HepG2 (cell line): ENCODE results near the gene DCAF6. TPM values are rescaled to one million over a fixed set of nuclear protein-coding genes. Genes with fewer than 3 reads are reported as not detected.

Source experiments
- ATAC-seq: fragments of 200-7000 bp; cut with Tn5 transposase; 3 replicates; pipeline ENCODE4 v1.9.1; 2020; ENCODE audit warnings: mild to moderate bottlenecking, moderate library complexity
- BruUV-seq: library from RNA; stranded (reverse); fragments of 400-500 nt; replicated peaks from 2 replicates; lab custom pipeline; 2021; lab: Mats Ljungman, UMichigan
- CTCF ChIA-PET: fragments of 300-600 bp; formaldehyde crosslinking; extraction: SDS; loops from one replicate; lab custom pipeline; 2021; ENCODE audit warnings: low total read pairs, inconsistent platforms, low intra/inter-chr PET ratio; lab: Yijun Ruan, JAX
- POLR2A ChIA-PET: fragments of 350-600 bp; sonication (Branson Sonifier 250); formaldehyde crosslinking; loops from one replicate; lab custom pipeline; 2020; ENCODE audit warnings: antibody characterized with exemption, inconsistent platforms; lab: Yijun Ruan, JAX
- DNase-seq: peaks from one replicate; pipeline ENCODE4 v3.0.0-alpha.2; 2015; ENCODE audit warnings: low spot score
- FAIRE-seq: peaks from 3 replicates; lab custom pipeline; 2011; peaks lifted over from hg19 to GRCh38; lab: Jason Lieb, UNC
- H2AFZ ChIP-seq: one replicate; pipeline ENCODE4 v1.6.1; 2011; ENCODE audit warnings: low read length, inconsistent platforms
- H3K27ac ChIP-seq: fragments of 300-600 bp; 3 replicates; pipeline ENCODE4 v1.8.0; 2011; ENCODE audit warnings: mixed run types, mild to moderate bottlenecking, mixed read lengths, low read length, inconsistent platforms; ENCODE audit not compliant: insufficient read depth; ENCODE audit errors: extremely low read length
- H3K27me3 ChIP-seq, 2 experiments: fragments of 200-600 bp in 1 of 2; 2 replicates in 1 of 2; 3 replicates in 1 of 2; pipeline versions ENCODE4 v1.6.0 to v1.8.0; 2011; ENCODE audit warnings: low read length in 2 of 2, mild to moderate bottlenecking in 2 of 2, moderate library complexity in 2 of 2, inconsistent platforms in 1 of 2; ENCODE audit not compliant: insufficient read depth in 2 of 2, control insufficient read depth in 1 of 2
- H3K36me3 ChIP-seq, 2 experiments: fragments of 200-600 bp in 1 of 2; replicated peaks in 1 of 2; 2 replicates in 1 of 2; 3 replicates in 1 of 2; pipeline versions ENCODE4 v1.5.1 to v1.8.0; 2011; ENCODE audit warnings: low read length in 2 of 2, inconsistent platforms in 1 of 2; ENCODE audit not compliant: insufficient read depth in 2 of 2, control insufficient read depth in 1 of 2
- H3K4me1 ChIP-seq: 2 replicates; pipeline ENCODE4 v1.5.1; 2012; ENCODE audit warnings: low read length, inconsistent platforms; ENCODE audit not compliant: insufficient read depth
- H3K4me2 ChIP-seq: 2 replicates; pipeline ENCODE4 v1.6.0; 2011; ENCODE audit warnings: low read depth, low read length, inconsistent platforms
- H3K4me3 ChIP-seq, 3 experiments: fragments of 200-600 bp in 1 of 3; sonication (generic), shearing (Covaris generic) in 1 of 3; replicated peaks in 1 of 3; 2 replicates each; pipeline ENCODE4 v1.5.1; 2011 to 2016; ENCODE audit warnings: low read length in 3 of 3, inconsistent platforms in 2 of 3, low read depth in 2 of 3, mild to moderate bottlenecking in 2 of 3, control low read depth in 1 of 3, mixed read lengths in 1 of 3; ENCODE audit not compliant: insufficient read depth in 1 of 3
- H3K79me2 ChIP-seq: one replicate; pipeline ENCODE4 v1.6.1; 2011; ENCODE audit warnings: low read length, inconsistent platforms; ENCODE audit not compliant: insufficient read depth
- H3K9ac ChIP-seq: 2 replicates; pipeline ENCODE4 v1.6.0; 2011; ENCODE audit warnings: mild to moderate bottlenecking, low read depth, low read length, inconsistent platforms; ENCODE audit not compliant: insufficient read depth
- H3K9me3 ChIP-seq: 2 replicates; pipeline ENCODE4 v1.5.1; 2012; ENCODE audit warnings: mild to moderate bottlenecking, low read length
- H4K20me1 ChIP-seq: 2 replicates; pipeline ENCODE4 v1.6.0; 2011; ENCODE audit warnings: inconsistent platforms, mild to moderate bottlenecking, low read length, moderate library complexity; ENCODE audit not compliant: insufficient read depth
- ARID3A ChIP-seq: IDR thresholded peaks from 2 replicates; pipeline ENCODE4 v1.6.1; 2012; ENCODE audit warnings: low read depth, low read length, improper control_type of control experiment
- FOXJ3 ChIP-seq: sonication (generic); formaldehyde crosslinking; IDR thresholded peaks from 2 replicates; pipeline ENCODE4 v1.4.0; 2020; ENCODE audit warnings: missing genetic modification reagents, mild to moderate bottlenecking, borderline replicate concordance
- GTF2F1 ChIP-seq: fragments of 150-350 bp; IDR thresholded peaks from 2 replicates; pipeline ENCODE4 v1.6.1; 2014; ENCODE audit warnings: low read length
- JDP2 ChIP-seq: sonication (generic); formaldehyde crosslinking; IDR thresholded peaks from 2 replicates; pipeline ENCODE4 v1.8.1; 2022; ENCODE audit warnings: missing genetic modification reagents, borderline replicate concordance
- NRL ChIP-seq: sonication (generic); formaldehyde crosslinking; IDR thresholded peaks from 2 replicates; pipeline ENCODE4 v1.5.0; 2020; ENCODE audit warnings: missing genetic modification reagents, mild to moderate bottlenecking, moderate library complexity, borderline replicate concordance
- POLR2A ChIP-seq, 2 experiments: IDR thresholded peaks; 2 replicates each; pipeline ENCODE4 v1.6.1; 2011; ENCODE audit warnings: low read depth in 2 of 2, low read length in 2 of 2, mild to moderate bottlenecking in 1 of 2, moderate library complexity in 1 of 2; ENCODE audit not compliant: insufficient read depth in 1 of 2
- REL ChIP-seq: sonication (generic); formaldehyde crosslinking; conservative IDR thresholded peaks from 2 replicates; pipeline ENCODE4 v1.8.0; 2022; ENCODE audit warnings: mild to moderate bottlenecking, missing genetic modification reagents, moderate library complexity
- TARDBP ChIP-seq: sonication (generic); formaldehyde crosslinking; IDR thresholded peaks from 2 replicates; pipeline ENCODE4 v1.8.0; 2022; ENCODE audit warnings: mild to moderate bottlenecking, missing genetic modification reagents
- ZFX ChIP-seq: sonication (generic); formaldehyde crosslinking; IDR thresholded peaks from 2 replicates; pipeline ENCODE4 v1.4.0; 2020; ENCODE audit warnings: mild to moderate bottlenecking, low read depth, missing genetic modification reagents, moderate library complexity
- ZKSCAN8 ChIP-seq: IDR thresholded peaks from 2 replicates; pipeline ENCODE4 v1.6.1; 2016; ENCODE audit warnings: borderline replicate concordance, missing genetic modification reagents, missing compliant biosample characterization
- ZNF24 ChIP-seq: fragments of 450-650 bp; IDR thresholded peaks from 2 replicates; pipeline ENCODE4 v1.6.1; 2017; ENCODE audit warnings: antibody characterized with exemption, mild to moderate bottlenecking
- ZNF607 ChIP-seq: sonication (generic); formaldehyde crosslinking; IDR thresholded peaks from 2 replicates; pipeline ENCODE4 v1.5.1; 2020; ENCODE audit warnings: missing genetic modification reagents, mild to moderate bottlenecking, borderline replicate concordance
- WGBS: methylation state at CpG from one replicate; pipeline ENCODE4 v1.1.6; 2017; ENCODE audit warnings: low lambda C conversion rate; 5-methylcytosine and 5-hydroxymethylcytosine counted together
- in situ Hi-C: cut with HindIII; loops from 2 replicates; pipeline ENCODE4 v1.10.0; 2017; ENCODE audit warnings: low pct_unique_long_range_greater_than_20kb; ENCODE audit not compliant: extremely low pct_ligation_motif_present
- intact Hi-C: fragments of 100-400 bp; cut with micrococcal nuclease; formaldehyde crosslinking; loops from one replicate; pipeline ENCODE4 v1.10.0; 2022; ENCODE audit not compliant: unreplicated experiment
- polyA plus RNA-seq, 8 experiments: library from polyadenylated mRNA; depleted of rRNA in 3 of 8; stranded (reverse) in 7 of 8; unstranded in 1 of 8; fragments of >200 nt; fragmentation: Illumina TruSeq in 4 of 8; extraction: Trizol in 4 of 8; gene quantifications; 2 replicates each; pipeline versions ENCODE4 v1.2.1 to v1.2.3, GENCODE V29; 2011 to 2016; ENCODE audit warnings: low read depth in 4 of 8, missing spikeins in 1 of 8, mixed read lengths in 1 of 8; ENCODE audit not compliant: insufficient read depth in 1 of 8
- total RNA-seq, 5 experiments: library from RNA; depleted of rRNA; stranded (reverse); fragments of >200 nt; fragmentation: Illumina TruSeq; extraction: Trizol; gene quantifications; 2 replicates each; pipeline ENCODE4 v1.2.3, GENCODE V29; 2016; ENCODE audit warnings: low read depth in 1 of 5

DCAF6 gene
- total and polyA plus RNA-seq, 2 of the 13 experiments (the other 11 are each of a cell fraction or from before 2014, with no cell fraction given), result 24.7 to 33.7 TPM

GRCh38 chr1:167993720-167994119 lies 57.2 kb downstream of the DCAF6 start:
- no TSS peak for BruUV-seq
- Histone ChIP-seq H3K27me3 (no peaks in the 10 kb centered on the region; a peak in 1 of 5 replicates), H4K20me1 (no peaks in the 10 kb centered on the region; the same call in 1 of the 2 replicates), H3K27ac (no peak overlapping the region), H3K79me2 (no peaks in the 10 kb centered on the region), H3K4me1 (peaks cover 7% of the 10 kb centered on the region), H2AFZ (no peak overlapping the region), H3K4me3 (no peak overlapping the region), H3K4me2 (no peak overlapping the region), H3K9ac (no peak overlapping the region), H3K9me3 (no peaks in the 10 kb centered on the region), H3K36me3 (peaks cover 1 to 18% of the 10 kb centered on the region in 2 experiments; a peak in 4 of 5 replicates)
- ATAC-seq (no peak), DNase-seq (no peak), FAIRE-seq (no peak)
- ChIA-PET POLR2A (no interaction called here), CTCF (no interaction called here)
- intact Hi-C loops, result no loop called here
- TF ChIP-seq JDP2 (CRISPR knock-in tag), result no peak
- no peak for TF ChIP-seq TARDBP
- no peak for TF ChIP-seq FOXJ3
- no peak for TF ChIP-seq ZFX
- TF ChIP-seq GTF2F1, result no peak
- no peak for TF ChIP-seq ARID3A
- TF ChIP-seq POLR2A (IDR thresholded peaks at IDR 0.05; ENCODE audit: insufficient read depth in 1 of 2, low read depth in 2 of 2, low read length in 2 of 2), result no peak
- TF ChIP-seq NRL (CRISPR knock-in tag), result no peak
- no peak for TF ChIP-seq REL (CRISPR knock-in tag)
- no peak for TF ChIP-seq ZNF607 (CRISPR knock-in tag)
- no peak for TF ChIP-seq ZKSCAN8 (CRISPR knock-in tag)
- no peak for TF ChIP-seq ZNF24
- 95% methylated on average over 2 of the region's 2 CpGs for WGBS
- in situ Hi-C loops, result no loop called here
